ENCODE data around the gene PRCC. TPM values are rescaled to one million over a fixed set of nuclear protein-coding genes. Genes with fewer than 3 reads are reported as not detected.

The PRCC gene
- total and polyA plus RNA-seq, 2 of the 8 experiments (the other 6 are each of a cell fraction or from before 2014, with no cell fraction given) = 95.2 to 115 TPM

- H3K4me1 ChIP-seq (replicated peaks in 1 of 4; ENCODE audit: control insufficient read depth in 3 of 4, insufficient read depth in 4 of 4, low read length in 3 of 4) = no peaks in the 10 kb centered on the region
- no peaks in the 10 kb centered on the region for H3K27me3 ChIP-seq (replicated peaks in 1 of 4; ENCODE audit: control insufficient read depth in 3 of 4, extremely low read depth in 1 of 4, insufficient read depth in 3 of 4, low read length in 3 of 4)
- no peak overlapping the region for H2BK12ac ChIP-seq (ENCODE audit: low read depth, low read length)
- H2AK5ac ChIP-seq (ENCODE audit: low read depth, low read length) = no peak overlapping the region
- no peaks in the 10 kb centered on the region for H4K20me1 ChIP-seq (replicated peaks in 1 of 2; ENCODE audit: control insufficient read depth in 1 of 2, insufficient read depth in 2 of 2, low read length in 2 of 2)
- H2AFZ ChIP-seq (ENCODE audit: low read length) = no peak overlapping the region
- no peak overlapping the region for H2BK5ac ChIP-seq (ENCODE audit: low read depth, low read length)
- no peak overlapping the region for H3K9ac ChIP-seq (replicated peaks in 1 of 4; ENCODE audit: extremely low read depth in 1 of 4, low read depth in 3 of 4, low read length in 3 of 4)
- H3K4me3 ChIP-seq (ENCODE audit: extremely low read depth in 1 of 4, insufficient read depth in 2 of 4, low read depth in 3 of 4, low read length in 4 of 4) = no peak overlapping the region
- no peak for DNase-seq (ENCODE audit: low read depth in 1 of 2, low spot score in 2 of 2)
- FAIRE-seq = no peak
- no peak overlapping the region for H4K5ac ChIP-seq (ENCODE audit: insufficient read length, low read depth, low read length)
- no peaks in the 10 kb centered on the region for H3K79me1 ChIP-seq (ENCODE audit: low read depth, low read length)
- H4K8ac ChIP-seq (ENCODE audit: extremely low read depth, insufficient read depth, low read length) = no peak overlapping the region
- no peak overlapping the region for H4K91ac ChIP-seq (replicated peaks; ENCODE audit: insufficient read length, low read length)
- no peak overlapping the region for H2BK20ac ChIP-seq (ENCODE audit: low read length)
- peaks cover 12 to 32% (median 28%) of the 10 kb centered on the region in 4 experiments for H3K36me3 ChIP-seq (ENCODE audit: control insufficient read depth in 2 of 4, insufficient read depth in 4 of 4, low read length in 3 of 4)
- 0 out of 2 replicates have a peak overlapping the region, but pooled peaks have one; percentile 29 for H2BK15ac ChIP-seq (ENCODE audit: low read length)
- H3K9me3 ChIP-seq (ENCODE audit: insufficient read depth in 2 of 2, low read depth in 1 of 2, low read length in 1 of 2) = no peaks in the 10 kb centered on the region
- H2BK120ac ChIP-seq (replicated peaks; ENCODE audit: low read depth, low read length) = no peak overlapping the region
- no peaks in the 10 kb centered on the region for H3K79me2 ChIP-seq (ENCODE audit: control insufficient read depth in 1 of 2, insufficient read depth in 2 of 2, low read length in 2 of 2)
- no peak overlapping the region for H3K14ac ChIP-seq (ENCODE audit: insufficient read length)
- H3K4ac ChIP-seq (replicated peaks; ENCODE audit: insufficient read length, low read depth, low read length) = no peak overlapping the region
- no peak overlapping the region for H3K27ac ChIP-seq (ENCODE audit: low read depth, low read length)
- CTCF ChIA-PET (ENCODE audit: partially characterized antibody) = interaction anchor here (0.8 to 31.8 kb wide), 14 partner anchors 8 to 125 kb away, joined by 3 to 491 read pairs (median 5); partner anchors contain the start of genes INSRR, ISG20L2, METTL25B and NTRK1
- no peak overlapping the region for H3K23ac ChIP-seq (ENCODE audit: insufficient read length)
- WGBS, 2 experiments (ENCODE audit: extremely low coverage in 1 of 2, insufficient coverage in 1 of 2, insufficient read length in 1 of 2, insufficient replicate concordance in 2 of 2, low coverage in 1 of 2, low lambda C conversion rate in 2 of 2, missing lambda C conversion rate in 1 of 2) = 90% methylated on average over 8 of the region's 8 CpGs; no CpG with 5 or more reads in 1 of the 2 experiments
- H3K23me2 ChIP-seq (ENCODE audit: low read depth, low read length) = no peaks in the 10 kb centered on the region
- POLR2A ChIA-PET (ENCODE audit: partially characterized antibody) = interaction anchor here (0.7 to 1.6 kb wide), 4 partner anchors 11 to 127 kb away, joined by 3 to 5 read pairs (median 3); no protein-coding TSS in a partner anchor
- no peak overlapping the region for H3K4me2 ChIP-seq (ENCODE audit: insufficient read depth in 1 of 2, low read depth in 2 of 2, low read length in 2 of 2)
- H3K56ac ChIP-seq (replicated peaks; ENCODE audit: insufficient read length, low read depth, low read length) = no peak overlapping the region
- H3K18ac ChIP-seq (ENCODE audit: extremely low read depth, low read length) = no peak overlapping the region
- TF ChIP-seq HDAC6 (IDR thresholded peaks at IDR 0.05; ENCODE audit: low read depth, low read length) (no peak), NRF1 (IDR thresholded peaks at IDR 0.05; ENCODE audit: low read depth, low read length) (no peak), BRCA1 (IDR thresholded peaks at IDR 0.05; ENCODE audit: low read depth, low read length) (no peak), USF2 (IDR thresholded peaks at IDR 0.05; ENCODE audit: low read length) (no peak), TAF7 (optimal IDR thresholded peaks at IDR 0.05; ENCODE audit: borderline replicate concordance, low read depth, low read length) (no peak), ATF3 (IDR thresholded peaks at IDR 0.05; ENCODE audit: insufficient read depth, low read depth, low read length) (no peak), BCL11A (IDR thresholded peaks at IDR 0.05; ENCODE audit: low read depth in 2 of 2, low read length in 2 of 2) (no peak), EGR1 (IDR thresholded peaks at IDR 0.05; ENCODE audit: borderline replicate concordance, low read depth, low read length) (no peak), RXRA (IDR thresholded peaks at IDR 0.05; ENCODE audit: insufficient read depth, low read depth, low read length) (no peak), CBX5 (IDR thresholded peaks at IDR 0.05; ENCODE audit: low read depth, low read length) (no peak), POLR2AphosphoS5 (IDR thresholded peaks at IDR 0.05; ENCODE audit: low read depth, low read length) (no peak)
Measured at GRCh38 chr1:156802421-156802935, 35.1 kb downstream of the PRCC start.
